Body of pancreas (tissue), 4 donors: ENCODE results near the gene EHD3.

Experiments used
- POLR2A ChIP-seq, 3 donors: fragments of 450-650 bp; IDR thresholded peaks; one replicate each; pipeline ENCODE4 v1.6.1; 2016; ENCODE audit warnings: antibody characterized with exemption in 3 of 3, mild to moderate bottlenecking in 2 of 3
- TF ChIP-seq, protein P1 (sequence below), 7 experiments: fragments of 450-650 bp in 4 of 7; fragments of 200-600 bp in 3 of 7; sonication (generic) in 3 of 7; IDR thresholded peaks; one replicate each; pipeline ENCODE4 v1.5.1; 2016 to 2019; ENCODE audit warnings: antibody characterized with exemption in 7 of 7

DNA sequence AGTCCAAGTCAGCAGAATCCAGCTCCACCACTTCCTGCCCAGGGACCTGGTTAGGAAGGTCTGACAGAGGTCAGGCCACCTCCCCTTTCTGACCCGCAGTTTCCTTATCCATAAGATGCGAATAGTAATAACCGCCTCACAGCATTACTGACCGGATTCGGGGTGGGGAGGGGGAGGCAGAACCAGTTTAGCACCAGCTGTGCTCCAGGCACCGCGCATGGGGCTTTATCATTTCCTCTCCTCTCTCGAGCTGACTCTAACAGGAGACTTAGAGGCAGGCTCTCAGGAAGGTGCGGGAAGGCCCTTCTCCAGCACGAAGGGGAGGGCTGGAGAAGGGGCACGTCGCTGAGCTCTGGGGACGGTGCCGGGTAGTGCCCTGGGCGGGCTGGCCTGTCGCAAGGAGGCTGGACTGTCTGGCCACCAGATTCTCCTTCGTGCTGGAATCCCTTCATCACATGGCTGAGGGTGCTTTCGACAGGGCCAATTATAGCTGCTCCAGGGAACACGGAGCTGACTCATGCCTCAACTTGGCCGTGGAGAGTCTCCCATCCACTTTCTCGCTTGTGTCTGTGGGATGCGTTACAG is 5.7 kb downstream of the EHD3 start:
- no peak for TF ChIP-seq POLR2A (IDR thresholded peaks at IDR 0.05)
- TF ChIP-seq, protein P1, sequence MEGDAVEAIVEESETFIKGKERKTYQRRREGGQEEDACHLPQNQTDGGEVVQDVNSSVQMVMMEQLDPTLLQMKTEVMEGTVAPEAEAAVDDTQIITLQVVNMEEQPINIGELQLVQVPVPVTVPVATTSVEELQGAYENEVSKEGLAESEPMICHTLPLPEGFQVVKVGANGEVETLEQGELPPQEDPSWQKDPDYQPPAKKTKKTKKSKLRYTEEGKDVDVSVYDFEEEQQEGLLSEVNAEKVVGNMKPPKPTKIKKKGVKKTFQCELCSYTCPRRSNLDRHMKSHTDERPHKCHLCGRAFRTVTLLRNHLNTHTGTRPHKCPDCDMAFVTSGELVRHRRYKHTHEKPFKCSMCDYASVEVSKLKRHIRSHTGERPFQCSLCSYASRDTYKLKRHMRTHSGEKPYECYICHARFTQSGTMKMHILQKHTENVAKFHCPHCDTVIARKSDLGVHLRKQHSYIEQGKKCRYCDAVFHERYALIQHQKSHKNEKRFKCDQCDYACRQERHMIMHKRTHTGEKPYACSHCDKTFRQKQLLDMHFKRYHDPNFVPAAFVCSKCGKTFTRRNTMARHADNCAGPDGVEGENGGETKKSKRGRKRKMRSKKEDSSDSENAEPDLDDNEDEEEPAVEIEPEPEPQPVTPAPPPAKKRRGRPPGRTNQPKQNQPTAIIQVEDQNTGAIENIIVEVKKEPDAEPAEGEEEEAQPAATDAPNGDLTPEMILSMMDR (IDR thresholded peaks at IDR 0.05): no peak
